Activated CD4-positive, CD25-positive, alpha-beta regulatory T cell treated with anti-CD3 and anti-CD28 coated beads, Interleukin-2, amount 50 U/mL, for 24 hours (primary cell): ENCODE results near the gene FBL.
"Not testable (repeated sequence)": the region's sequence is repeated elsewhere in the genome, so short reads cannot be mapped to it uniquely, and the experiment has no call there.

ENCODE experiments used
- ATAC-seq, 2 donors: fragments of 150-1000 bp; cut with Tn5 transposase; one replicate each; pipeline ENCODE4 v1.10.0; 2021; ENCODE audit warnings: mild to moderate bottlenecking in 1 of 2, moderate library complexity in 1 of 2

The FBL gene

DNA sequence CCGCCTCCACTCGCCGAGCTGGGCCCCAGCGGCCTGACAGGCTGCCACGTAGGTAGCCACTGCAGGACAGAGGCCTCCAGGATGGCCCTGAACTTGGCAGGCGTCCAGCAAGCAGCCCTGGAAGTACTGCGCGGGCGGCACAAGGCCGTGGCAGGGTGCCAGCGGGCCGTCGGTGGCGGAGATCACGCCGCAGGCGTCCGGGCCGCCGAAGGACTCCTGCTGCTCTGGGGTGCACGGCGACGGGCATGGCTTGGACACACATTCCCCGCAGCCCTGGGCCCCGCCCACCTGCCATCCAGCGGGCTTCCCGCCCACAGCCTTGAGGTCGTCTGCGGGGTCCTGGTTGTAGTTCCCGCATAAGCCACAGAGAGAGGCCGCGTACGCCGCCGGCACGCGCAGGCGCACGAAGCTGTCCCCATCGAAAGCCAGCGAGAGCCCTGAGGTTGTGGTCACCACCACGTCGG, 29.3 kb upstream of the FBL start:
- ATAC-seq, result not testable (repeated sequence)

DNA sequence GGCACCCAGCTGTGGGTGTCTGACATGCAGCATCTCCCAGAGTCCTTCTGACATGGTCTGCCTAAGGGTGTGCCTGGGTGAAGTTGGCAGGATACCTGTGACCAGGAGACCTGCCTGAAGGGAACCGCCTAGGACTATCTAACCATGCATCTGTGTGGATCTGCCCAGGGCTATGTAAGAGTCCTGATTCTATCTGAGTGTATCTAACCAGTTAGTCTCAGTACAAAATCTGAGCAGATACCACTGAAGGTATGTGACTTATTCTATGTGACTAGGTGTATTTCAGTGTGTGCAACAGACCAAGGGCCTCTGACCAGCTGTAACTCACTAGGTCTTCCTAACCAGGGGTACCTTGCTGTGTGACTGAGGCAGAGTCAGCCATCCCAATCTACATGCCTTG, 28.2 kb upstream of the FBL start:
- ATAC-seq, result no peak

DNA sequence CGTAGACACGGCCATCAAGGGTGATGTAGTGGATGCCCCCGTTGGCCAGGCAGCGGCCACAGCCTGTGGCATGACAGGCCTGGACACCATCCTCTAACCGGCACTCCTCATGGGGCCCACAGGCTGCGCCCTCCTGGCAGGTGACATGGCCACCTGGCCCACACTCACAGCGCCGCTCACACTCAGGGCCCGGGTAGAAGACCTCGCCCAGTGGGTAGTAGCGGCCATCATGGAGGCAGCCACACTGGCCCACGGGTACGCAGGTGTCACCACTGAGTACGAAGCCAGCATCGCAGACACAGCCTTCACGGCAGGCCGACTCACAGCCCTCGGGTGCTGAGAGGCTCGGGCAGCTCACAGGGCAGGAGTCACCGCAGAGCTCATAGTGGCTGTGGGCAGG, 27.2 kb upstream of the FBL start:
- no peak for ATAC-seq

DNA sequence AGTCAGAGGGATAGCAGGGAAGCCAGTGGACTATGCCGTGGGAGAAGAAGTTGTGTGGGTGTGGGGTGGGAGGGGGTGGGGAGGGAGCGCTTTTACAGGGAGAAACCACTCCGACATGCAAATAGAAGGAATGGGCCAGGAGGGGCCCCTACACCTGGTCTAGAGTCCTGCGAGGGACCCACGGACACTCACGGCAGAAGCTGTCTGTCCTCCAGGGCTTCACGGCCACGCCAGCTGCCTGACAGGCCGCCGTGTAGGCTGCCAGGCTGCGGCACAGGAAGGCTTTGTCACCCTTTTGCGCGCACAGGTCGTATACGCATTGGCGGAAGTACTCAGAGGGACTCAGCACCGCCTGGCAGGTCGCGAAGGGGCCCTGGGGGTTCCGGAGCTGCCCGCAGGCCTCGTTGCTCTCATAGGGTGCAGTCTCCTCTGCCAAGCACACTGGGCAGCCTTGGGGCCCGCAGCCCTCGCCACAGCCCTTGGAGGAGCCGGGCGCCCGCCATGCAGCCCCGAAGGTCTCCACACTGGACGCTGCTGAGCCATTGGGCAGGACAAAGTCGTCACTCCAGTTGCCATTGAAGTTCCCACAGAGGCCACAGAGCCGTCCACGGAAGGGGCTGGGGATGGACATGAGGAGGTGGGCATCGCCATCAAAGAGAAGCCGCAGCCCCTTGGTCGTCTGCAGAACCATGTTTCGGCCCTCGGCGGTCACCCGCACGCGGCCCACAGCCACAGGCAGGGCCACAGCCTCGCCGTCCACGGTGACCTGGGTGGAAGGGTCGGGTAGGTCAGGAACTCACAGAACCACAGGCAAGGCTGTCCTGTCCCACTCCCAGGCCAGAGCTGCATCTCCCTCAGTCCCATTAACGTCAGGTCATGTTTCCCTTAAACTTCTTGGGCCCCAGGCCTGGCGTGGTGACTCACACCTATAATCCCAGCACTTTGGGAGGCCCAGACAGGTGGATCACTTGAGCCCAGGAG, 26.0 kb upstream of the FBL start:
- ATAC-seq, result no peak

DNA sequence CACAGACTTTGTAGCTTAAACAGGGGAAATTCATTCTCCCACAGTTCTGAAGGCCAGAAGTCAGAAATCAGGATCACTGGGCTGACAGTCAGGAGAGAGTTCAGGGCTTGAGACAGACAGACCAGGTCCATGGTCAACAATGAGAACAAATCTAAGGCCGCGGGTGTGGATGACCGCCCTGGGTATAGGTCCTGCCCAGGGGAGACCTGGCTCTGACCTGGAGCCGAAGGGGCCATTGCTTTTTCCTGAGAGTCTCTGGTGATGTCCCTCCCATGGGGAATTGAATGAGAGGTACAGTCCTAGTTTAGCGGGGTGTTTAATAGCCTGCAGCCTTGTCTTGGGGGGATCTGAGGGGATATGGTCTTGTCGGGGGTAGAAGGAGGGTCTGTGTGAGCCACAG, 25.2 kb upstream of the FBL start:
- ATAC-seq, result no peak

DNA sequence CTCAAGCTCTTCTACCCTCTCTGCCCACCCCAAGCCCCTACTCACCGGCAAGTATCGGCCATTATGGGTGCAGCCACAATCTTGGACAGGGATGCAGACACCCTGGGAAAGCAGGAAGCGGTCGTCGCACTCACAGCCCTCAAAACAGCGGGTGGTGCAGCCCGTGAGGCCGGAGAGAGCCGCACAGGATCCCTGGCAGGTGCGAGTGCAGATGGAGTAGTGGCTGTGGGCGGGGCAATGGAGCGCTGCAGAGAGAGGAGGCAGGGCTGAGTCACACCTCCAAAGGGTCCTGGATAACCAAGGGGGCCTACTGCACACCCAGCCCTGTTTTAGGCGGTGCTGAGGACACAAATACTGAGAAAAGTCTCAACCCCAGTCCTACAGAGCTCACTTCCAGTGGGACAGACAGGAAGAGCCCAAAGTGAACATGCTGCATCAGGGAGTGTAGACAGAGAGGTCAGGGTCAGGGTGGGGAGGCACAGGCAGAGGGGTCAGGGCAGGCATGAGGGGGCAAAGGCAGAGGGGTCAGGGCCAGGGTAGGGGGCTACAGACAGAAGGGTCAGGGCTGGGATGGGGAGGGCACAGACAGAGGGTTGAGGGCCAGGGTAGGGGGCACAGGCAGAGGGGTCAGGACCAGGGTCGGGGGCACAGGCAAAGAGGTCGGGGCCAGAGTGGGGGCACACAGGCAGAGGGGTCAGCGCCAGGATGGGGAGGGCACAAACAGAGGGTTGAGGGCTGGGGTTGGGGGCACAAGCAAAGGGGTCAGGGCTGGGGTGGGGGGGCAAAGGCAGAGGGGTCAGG, 24.2 kb upstream of the FBL start:
- ATAC-seq, result no peak

DNA sequence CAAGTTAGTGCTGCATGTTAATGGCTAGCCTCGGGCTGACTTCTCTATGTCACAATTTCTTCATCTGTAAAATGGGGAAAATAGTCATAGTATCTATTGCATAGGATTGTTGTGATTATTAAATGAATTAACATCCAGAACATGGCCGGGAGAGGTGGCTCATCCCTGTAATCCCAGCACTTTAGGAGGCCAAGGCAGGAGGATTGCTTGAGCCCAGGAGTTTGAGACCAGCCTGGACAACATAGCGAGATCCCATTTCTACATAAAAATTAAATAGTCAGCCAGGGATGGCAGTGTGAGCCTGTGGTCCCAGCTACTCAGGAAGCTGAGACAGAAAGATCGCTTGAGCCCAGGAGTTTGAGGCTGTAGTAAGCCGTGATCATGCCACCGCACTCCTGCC, 21.8 kb upstream of the FBL start:
- no peak for ATAC-seq

DNA sequence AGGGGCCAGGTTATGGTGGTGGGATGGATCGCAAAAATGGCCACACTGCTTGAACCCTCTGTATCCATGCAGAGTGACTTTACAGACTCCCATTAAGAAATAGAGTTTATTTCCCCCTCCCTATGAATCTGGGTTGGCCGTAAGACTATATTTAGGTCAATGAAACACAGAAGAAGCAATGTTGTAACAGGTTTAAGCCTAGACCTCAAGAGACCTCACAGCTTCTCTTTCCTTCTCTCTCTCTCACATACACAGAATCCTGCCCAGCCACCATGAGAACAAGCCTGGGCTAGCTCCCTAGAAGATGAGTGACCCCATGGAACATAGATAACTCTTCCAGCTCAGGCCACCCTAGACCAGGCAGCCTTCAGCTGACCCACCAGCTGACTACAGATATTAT, 21.0 kb upstream of the FBL start:
- ATAC-seq, result no peak

DNA sequence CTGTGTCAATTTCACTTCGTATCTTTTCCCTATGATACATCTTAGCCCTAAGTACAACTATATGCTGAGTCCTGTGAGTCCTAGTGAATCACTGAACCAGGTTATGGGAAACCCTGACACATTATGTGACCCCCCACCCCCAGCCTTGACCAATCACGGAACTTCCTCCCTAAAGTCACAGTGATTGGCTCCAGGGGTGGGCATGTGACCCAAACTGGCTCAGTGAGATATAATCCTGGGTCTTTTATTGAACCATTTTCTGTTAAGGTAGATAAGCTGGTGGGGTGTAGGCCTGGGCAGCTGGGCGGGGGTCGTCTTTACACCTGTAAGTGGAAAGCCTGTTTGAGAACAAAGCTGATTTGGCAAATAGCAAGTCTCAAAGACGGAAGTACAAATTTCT, 19.8 kb upstream of the FBL start:
- ATAC-seq, result no peak

DNA sequence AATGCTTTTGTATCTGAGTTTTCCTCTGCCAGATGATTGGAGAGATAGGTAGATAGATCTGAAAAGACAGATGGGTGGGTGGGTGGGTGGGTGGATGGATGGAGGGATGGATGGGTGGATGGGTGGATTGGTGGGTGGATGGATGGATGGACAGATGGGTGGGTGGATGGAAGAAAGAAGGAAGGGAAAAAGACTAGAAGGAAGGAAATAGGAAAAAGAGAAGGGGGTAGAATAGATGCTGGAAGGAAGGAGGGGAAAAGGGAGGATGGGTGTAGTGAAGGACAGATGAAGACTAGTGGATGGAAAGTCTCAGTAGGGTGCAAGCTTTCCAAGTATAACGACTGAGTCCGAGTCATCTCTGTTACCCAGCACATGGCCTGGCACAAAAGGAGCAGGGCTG, 19.0 kb upstream of the FBL start:
- ATAC-seq, result no peak

DNA sequence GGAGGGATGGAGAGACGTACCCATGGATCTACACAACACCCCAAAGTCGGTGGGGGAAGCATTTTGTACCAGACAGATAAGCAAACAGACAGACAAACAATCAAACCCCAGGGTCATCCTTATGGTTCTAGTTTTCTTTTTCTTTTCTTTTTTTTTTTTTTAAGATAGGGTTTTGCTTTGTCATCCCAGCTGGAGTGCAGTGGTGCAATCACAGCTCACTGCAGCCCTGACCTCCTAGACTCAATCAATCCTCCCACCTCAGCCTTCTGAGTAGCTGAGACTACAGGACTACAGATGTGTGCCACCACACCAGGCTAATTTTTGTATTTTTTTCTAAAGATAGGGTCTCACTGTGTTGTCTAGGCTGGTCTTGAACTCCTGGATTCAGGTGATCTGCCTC, 17.9 kb upstream of the FBL start:
- ATAC-seq, result no peak

DNA sequence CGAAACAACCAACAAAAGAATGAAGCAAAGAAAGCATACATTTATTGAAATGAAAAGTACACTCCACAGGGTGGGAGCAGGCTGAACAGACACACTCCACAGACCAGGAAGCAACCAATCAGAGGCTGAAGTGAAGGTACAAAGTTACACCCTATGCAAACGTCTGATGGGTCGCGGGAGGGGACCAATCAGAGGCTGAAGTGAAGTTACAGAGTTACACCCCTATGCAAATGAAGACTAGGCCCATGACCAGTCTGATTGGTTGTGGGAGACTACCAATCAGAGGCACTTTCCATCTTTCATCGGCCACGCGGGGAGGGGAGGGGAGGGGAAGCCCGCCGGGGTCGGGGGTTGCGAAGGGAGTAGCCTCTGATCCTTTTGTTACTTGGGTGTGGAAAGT, 12.4 kb upstream of the FBL start:
- no peak for ATAC-seq

DNA sequence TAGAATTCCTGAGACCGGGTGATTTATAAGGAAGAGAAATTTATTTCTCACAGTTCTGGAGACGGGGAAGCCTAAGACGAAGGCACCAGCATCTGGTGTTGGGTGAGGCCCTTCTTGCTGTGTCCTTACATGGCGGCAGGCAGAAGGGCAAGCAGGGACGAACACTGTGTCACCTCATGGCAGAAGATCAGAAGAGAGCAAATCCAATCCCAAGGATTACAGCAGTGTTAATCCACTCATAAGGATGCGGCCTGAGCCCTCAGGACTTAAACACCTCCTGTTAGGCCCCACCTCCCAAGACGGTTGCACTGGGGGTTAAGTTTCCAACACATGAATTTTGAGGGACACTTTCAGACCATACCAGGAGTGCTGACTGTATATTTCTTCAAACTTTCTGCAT, 6.7 kb upstream of the FBL start:
- no peak for ATAC-seq

DNA sequence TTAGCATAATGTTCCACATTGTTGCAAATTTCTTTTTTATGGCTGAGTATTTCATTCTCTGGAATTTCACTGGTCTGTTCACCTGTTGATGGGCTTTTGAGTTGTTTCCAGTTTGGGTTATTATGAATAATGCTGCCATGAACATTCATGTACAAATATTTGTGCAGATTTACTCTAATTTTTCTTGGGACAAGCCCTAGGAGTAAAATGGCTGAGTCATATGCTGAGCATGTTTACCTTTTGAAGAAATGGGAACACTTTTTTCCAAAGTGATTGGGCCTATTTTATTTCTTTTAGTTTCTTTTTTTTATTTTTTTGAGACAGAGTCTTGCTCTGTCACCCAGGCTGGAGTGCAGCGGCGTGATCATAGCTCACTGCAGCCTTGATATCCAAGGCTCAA, 4.7 kb upstream of the FBL start:
- ATAC-seq, result no peak

DNA sequence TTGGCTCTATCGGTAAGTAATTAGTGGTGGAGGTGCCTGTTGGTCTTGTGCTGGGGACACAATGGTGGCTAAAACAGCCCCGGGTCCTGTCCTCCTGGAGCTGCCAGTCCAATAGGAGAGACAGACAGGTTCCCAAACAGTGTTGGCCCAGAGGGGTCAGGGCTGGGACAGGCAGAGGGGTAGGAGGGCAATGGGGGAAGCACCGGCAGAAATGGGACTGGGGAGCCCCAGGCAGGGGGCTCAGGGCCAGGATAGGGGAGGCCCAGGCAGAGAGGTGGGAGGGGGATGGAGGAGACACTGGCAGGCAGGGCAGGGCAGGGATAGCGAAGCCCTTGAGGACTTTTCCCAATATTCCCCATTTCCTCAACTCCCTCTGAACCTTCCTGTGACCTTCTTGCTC, 2.2 kb upstream of the FBL start:
- no peak for ATAC-seq

DNA sequence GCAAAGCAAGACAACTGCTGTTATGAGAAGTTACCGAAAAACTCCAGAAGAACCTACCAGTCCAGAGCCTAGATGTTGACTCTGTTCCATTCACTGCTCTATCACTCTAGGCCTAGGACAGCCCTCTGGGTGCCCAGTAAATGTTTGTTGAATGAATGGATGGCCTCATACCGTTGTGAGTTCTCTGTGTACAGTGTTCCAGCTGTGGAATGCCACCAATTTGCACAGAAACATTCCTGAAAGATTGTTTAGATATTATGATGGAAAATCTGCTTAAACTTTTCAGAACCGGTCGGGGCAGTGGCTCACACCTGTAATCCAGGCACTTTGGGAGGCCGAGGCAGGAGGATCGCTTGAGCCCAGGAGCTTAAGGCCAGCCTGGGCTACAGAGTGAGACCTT, 1.3 kb upstream of the FBL start:
- no peak for ATAC-seq

DNA sequence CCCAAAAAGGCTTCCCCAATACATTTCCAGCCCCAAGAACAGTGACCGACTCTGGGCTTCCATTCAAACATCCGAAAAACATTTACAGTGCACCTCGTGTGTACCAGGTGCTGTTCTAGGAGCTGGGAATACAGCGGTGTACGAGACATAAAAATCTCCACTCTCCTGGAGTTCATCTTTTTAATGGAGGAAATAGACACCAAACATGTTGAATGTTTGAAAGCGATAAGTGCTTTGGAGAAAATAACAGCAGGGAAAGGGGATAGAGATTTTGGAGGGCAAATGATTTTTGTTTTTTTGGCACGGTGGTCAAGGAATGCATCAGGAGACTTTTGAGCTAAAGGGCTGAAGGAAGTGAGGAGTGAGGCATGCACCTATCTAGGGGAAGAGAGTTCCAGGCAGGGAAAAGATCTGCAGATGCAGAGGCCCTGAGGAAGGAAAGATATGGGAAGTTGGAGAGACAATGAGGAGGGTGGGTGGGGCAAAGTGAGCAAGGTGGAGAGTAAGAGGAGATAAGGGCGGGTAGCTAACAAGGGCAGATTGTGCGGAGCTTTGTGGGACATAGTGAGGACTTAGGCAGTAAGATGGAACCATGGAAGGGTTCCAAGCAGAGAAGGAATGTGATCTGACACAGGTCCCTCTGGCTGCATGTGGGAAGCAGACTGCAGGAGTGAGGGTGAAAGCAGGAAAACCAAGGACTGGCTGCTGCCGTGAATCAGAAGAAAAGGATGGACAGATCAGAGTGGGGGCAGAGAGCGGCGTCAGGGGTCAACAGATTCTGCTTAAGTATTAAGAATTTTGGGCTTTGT, 703 bp upstream of the FBL start:
- no peak for ATAC-seq

DNA sequence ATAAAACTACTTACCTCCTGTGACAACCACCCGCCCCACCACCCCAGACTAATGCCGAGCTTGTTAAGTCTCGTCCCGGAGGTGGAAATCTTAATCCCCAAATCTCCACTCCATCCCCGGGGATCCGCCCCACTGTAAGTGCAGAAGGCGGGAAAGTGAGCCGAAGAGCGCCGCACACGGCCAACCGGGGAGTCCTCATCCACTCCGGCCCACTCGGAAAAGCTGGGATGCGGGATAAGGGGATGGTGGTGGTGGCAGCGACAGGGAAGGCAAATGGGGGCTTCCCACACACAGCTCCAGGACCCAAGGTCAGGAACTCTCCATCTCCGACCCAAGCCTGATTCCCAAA, 621 bp downstream of the FBL start:
- peak in 1 of 2 donors; percentile 4 for ATAC-seq

DNA sequence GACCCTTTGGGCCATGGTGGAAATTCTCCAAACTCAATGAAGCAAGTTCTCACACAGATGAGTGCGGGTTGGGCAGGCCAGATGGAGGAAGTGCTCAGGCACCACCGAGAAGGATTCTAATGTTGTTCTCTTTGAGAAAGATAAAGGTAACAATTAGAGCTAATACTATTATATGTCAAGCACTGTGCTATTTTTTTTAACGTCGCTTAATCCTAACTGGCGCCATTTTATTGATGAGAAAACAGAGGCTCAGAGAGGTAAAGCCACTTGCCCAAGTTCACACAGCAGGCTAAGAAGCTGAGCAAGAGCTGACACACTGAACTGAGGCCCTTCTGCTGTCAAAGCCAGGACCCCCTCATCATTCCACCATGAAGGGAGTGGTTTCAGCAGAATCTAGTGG, 1.0 kb downstream of the FBL start:
- ATAC-seq, result peak in 1 of 2 donors; percentile 6

DNA sequence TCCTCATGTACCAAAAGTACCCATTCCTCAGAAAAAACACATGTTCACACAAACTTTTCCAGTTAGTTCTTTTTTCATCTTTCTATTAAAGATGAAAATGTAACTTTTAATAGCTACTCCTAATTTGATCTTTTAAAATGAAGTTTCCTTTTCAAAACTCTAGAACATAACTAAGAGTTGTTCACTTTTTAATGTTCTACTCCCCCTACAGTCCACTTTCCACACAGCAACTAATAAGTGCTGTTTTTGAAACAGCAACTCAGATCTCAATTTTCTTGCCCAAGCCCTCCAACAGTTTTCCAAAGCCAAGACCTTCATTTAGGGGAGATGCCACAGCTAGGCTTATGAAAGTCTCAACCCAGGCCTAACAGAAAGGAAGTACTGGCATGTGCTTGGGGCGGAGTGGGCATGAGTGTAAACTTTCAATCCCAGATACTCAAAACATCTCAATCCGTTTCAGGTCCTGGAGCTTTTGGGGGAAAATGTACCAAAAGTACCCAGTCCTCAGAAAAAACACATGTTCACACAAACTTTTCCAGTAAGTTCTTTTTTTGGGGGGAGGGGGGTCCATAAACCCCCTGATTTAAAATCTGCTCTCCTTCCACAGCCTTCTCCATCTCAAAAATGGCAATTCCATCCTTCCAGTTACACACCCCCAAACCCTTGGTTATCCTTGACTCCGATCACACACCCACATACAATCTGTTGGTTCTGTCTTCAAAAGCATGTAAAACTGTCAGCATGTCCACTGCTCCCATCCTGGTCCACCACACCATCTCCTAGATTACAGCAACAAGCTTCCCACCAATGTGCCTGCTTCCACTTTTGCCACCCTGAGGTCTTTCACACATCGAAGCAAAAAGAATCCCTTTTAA, 2.0 kb downstream of the FBL start:
- no peak for ATAC-seq

DNA sequence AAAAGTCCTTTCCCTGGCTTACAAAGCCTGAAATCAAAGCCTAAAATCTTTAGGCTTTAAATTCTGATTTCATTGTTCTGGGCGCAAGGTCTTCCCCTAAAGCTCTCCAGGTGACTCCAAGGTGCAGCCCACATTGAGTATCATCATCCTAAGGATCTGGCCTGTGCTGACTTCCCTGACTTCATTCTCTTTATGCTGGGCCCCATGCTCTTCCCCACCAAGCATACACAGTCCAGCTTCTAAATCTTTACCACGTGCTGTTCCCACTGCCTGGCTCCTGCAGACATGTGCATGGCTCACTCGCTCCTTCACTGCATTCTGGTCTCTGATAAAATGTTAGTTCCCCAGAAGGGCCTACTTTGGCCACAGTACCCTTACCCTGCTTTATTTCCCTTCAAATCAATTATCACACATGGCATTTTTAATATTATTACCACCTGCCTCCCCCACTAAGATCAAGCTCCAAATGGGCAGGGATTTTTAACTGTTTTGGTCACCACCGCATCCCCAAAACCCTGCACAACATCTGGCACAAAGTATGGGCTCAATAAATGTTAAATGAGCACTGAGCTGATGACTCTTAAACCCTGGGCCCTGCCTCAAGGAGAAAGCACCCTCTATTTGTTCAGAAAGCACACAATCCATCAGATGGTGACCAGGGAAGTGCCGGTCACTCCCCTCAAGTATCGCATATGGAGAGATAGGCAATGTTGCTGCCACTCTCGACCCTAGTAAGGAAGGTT, 3.3 kb downstream of the FBL start:
- no peak for ATAC-seq
